GM23338 (cell line): ENCODE measurements around the gene GALNT7.

ENCODE experiments used
- CREB1 ChIP-seq: fragments of 250-450 bp; sonication (Bioruptor Pico); IDR thresholded peaks from 2 replicates; pipeline ENCODE4 v1.5.0; 2020; ENCODE audit warnings: low read depth, mild to moderate bottlenecking, moderate library complexity
- CTCF ChIP-seq, 2 experiments: fragments of 200-600 bp in 1 of 2; sonication (generic) in 1 of 2; conservative IDR thresholded peaks; 2 replicates each; pipeline versions ENCODE4 v1.5.1 to v1.6.1; 2016 to 2017; ENCODE audit warnings: antibody characterized with exemption in 2 of 2, low read depth in 2 of 2, mild to moderate bottlenecking in 2 of 2, moderate library complexity in 1 of 2
- ETS1 ChIP-seq: IDR thresholded peaks from 2 replicates; pipeline ENCODE4 v1.6.1; 2016; ENCODE audit warnings: antibody characterized with exemption
- EZH2 ChIP-seq: fragments of 200-600 bp; sonication (generic); IDR thresholded peaks from one replicate; pipeline ENCODE4 v1.8.0; 2017; ENCODE audit warnings: antibody characterized with exemption, mild to moderate bottlenecking, low read depth; ENCODE audit not compliant: unreplicated experiment
- EZH2phosphoT487 ChIP-seq: fragments of 200-600 bp; sonication (generic); IDR thresholded peaks from one replicate; pipeline ENCODE4 v1.8.1; 2018; ENCODE audit warnings: antibody characterized with exemption; ENCODE audit not compliant: unreplicated experiment
- JUNB ChIP-seq: IDR thresholded peaks from one replicate; pipeline ENCODE4 v1.6.1; 2016; ENCODE audit warnings: antibody characterized with exemption; ENCODE audit not compliant: unreplicated experiment
- POLR2AphosphoS5 ChIP-seq: IDR thresholded peaks from 2 replicates; pipeline ENCODE4 v1.6.1; 2016; ENCODE audit warnings: antibody characterized with exemption, low read depth
- REST ChIP-seq: IDR thresholded peaks from one replicate; pipeline ENCODE4 v1.6.1; 2018; ENCODE audit warnings: antibody characterized with exemption; ENCODE audit not compliant: unreplicated experiment
- STAT1 ChIP-seq: IDR thresholded peaks from one replicate; pipeline ENCODE4 v1.6.1; 2016; ENCODE audit warnings: antibody characterized with exemption; ENCODE audit not compliant: unreplicated experiment
- ZNF114 ChIP-seq: fragments of 250-450 bp; sonication (Bioruptor Pico); IDR thresholded peaks from 2 replicates; pipeline ENCODE4 v1.5.0; 2020; ENCODE audit warnings: mild to moderate bottlenecking, moderate library complexity
- ZNF331 ChIP-seq: fragments of 250-450 bp; sonication (Bioruptor Pico); IDR thresholded peaks from 2 replicates; pipeline ENCODE4 v1.5.0; 2020; ENCODE audit warnings: low read depth, mild to moderate bottlenecking, moderate library complexity
- ZNF462 ChIP-seq: fragments of 250-450 bp; sonication (Bioruptor Pico); IDR thresholded peaks from 2 replicates; pipeline ENCODE4 v1.5.0; 2020; ENCODE audit warnings: mild to moderate bottlenecking, moderate library complexity

- TF ChIP-seq CTCF (conservative IDR thresholded peaks at IDR 0.05; ENCODE audit: low read depth in 2 of 2): no peak
- TF ChIP-seq POLR2AphosphoS5: no peak
- no peak for TF ChIP-seq ZNF114
- TF ChIP-seq EZH2phosphoT487: no peak
- TF ChIP-seq CREB1 (CRISPR knock-in tag): no peak
- TF ChIP-seq REST: no peak
- TF ChIP-seq EZH2: no peak
- no peak for TF ChIP-seq ETS1
- TF ChIP-seq JUNB: no peak
- TF ChIP-seq STAT1: no peak
- no peak for TF ChIP-seq ZNF462 (CRISPR knock-in tag)
- no peak for TF ChIP-seq ZNF331 (CRISPR knock-in tag)
Measured at GRCh38 chr4:173261052-173261451, 92.4 kb downstream of the GALNT7 start.
